ENCODE results near the gene DOK5.

The DOK5 gene

DNA sequence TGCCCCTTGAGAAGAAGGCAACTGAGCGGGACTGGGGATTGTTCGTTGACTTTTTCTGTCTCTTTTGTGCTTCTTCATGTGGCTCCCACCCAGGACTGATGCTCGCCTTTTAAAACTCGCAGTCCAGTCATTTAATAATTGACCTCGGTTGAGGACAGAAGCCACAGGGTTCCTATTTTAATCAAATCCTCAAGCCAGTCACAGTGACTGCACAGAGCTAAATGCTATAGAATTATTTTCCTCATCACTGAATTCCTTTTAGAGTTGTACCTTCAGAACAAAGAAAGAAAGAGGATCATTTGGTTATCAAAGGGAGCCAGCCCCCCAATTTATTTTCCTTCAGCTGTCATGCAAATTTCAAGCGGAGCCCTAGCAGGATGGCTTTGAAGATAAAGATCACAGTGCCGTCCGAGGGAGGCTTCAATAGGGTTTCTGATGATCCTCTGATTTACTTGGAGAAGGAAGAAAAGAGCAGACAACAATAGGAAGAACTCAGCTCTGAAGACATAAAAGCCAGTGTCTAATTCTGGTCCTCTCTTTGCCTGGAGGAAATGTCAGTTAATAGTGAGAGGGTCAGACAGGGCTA, 186.6 kb downstream of the DOK5 start:
- in situ Hi-C loops (cut with HindIII; ENCODE audit: low pct_ligation_motif_present, low sequenced_read_pairs) = no loop called here
- TF ChIP-seq, protein P1, sequence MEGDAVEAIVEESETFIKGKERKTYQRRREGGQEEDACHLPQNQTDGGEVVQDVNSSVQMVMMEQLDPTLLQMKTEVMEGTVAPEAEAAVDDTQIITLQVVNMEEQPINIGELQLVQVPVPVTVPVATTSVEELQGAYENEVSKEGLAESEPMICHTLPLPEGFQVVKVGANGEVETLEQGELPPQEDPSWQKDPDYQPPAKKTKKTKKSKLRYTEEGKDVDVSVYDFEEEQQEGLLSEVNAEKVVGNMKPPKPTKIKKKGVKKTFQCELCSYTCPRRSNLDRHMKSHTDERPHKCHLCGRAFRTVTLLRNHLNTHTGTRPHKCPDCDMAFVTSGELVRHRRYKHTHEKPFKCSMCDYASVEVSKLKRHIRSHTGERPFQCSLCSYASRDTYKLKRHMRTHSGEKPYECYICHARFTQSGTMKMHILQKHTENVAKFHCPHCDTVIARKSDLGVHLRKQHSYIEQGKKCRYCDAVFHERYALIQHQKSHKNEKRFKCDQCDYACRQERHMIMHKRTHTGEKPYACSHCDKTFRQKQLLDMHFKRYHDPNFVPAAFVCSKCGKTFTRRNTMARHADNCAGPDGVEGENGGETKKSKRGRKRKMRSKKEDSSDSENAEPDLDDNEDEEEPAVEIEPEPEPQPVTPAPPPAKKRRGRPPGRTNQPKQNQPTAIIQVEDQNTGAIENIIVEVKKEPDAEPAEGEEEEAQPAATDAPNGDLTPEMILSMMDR (IDR thresholded peaks at IDR 0.05; ENCODE audit: low read depth, low read length, missing control alignments) = no peak
- H3K27me3 ChIP-seq (replicated peaks) = no peaks in the 10 kb centered on the region
- no peak overlapping the region for H3K4me3 ChIP-seq (ENCODE audit: low read depth, low read length)
- H3K36me3 ChIP-seq (replicated peaks) = no peaks in the 10 kb centered on the region
- no peak for DNase-seq
- no peak overlapping the region for H3K27ac ChIP-seq

DNA sequence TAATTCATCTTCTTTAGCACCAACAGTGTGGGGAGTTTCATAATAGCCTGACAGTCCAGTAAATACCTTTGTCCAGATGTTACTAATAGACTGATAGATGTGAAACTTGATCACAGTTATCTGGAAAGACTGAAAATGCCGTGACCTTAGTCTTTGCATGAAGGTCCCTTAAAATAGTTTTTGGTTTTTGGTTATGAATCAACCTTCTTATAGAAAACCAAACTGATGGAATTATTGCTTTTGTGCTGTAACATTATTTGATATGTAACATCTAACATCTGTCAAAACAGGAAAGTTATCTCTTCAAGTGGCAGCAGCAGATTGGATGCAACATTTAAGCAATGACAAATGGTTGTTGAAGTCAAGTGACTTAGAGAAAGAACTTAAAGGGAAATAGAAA, 190.4 kb downstream of the DOK5 start:
- H3K36me3 ChIP-seq (replicated peaks) = no peaks in the 10 kb centered on the region
- TF ChIP-seq, protein P1 (IDR thresholded peaks at IDR 0.05; ENCODE audit: low read depth, low read length, missing control alignments) = no peak
- H3K4me3 ChIP-seq (ENCODE audit: low read depth, low read length) = no peak overlapping the region
- in situ Hi-C loops (cut with HindIII; ENCODE audit: low pct_ligation_motif_present, low sequenced_read_pairs) = no loop called here
- no peaks in the 10 kb centered on the region for H3K27me3 ChIP-seq (replicated peaks)
- H3K27ac ChIP-seq = no peak overlapping the region
- DNase-seq = no peak

DNA sequence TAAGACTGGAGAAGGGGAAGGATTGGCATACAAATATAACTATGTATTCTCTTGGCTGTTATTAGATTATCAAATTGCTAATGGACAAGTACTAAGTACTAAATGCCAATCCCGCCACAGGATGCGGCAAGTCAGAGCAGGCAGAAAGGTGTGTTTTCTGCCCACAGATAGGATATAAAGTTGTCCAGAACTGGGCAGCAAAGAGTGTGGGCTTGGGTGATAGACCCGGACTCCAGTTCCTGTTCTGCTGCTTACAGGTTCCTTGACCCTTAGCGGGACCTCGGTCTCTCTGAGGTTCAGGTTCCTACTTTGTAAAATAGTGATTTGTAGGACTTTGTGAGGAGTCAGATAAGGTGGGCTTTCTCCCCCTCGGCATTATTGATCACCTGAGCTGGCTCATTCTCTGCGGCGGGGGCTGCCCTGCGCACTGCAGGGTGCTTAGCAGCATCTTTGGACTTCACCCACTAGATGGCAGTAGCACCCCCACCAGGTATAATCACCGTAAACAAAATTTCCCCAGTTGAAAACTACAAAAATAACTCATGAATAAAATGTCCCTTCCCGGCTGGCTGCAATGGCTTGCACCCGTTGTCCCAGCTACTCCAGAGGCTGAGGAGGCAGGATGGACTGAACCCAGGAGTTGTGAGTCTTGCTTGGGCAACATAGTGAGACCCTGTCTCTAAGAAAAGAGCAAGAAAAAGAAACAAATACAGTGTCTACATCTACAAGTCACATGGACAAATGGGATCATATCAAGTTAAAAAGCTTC, 193.1 kb downstream of the DOK5 start:
- DNase-seq = no peak
- Histone ChIP-seq H3K4me3 (ENCODE audit: low read depth, low read length) (no peak overlapping the region), H3K27me3 (replicated peaks) (no peaks in the 10 kb centered on the region), H3K27ac (no peak overlapping the region), H3K36me3 (replicated peaks) (no peaks in the 10 kb centered on the region)
- in situ Hi-C loops (cut with HindIII; ENCODE audit: low pct_ligation_motif_present, low sequenced_read_pairs) = no loop called here
- TF ChIP-seq, protein P1 (IDR thresholded peaks at IDR 0.05; ENCODE audit: low read depth, low read length, missing control alignments) = peak; percentile 76

DNA sequence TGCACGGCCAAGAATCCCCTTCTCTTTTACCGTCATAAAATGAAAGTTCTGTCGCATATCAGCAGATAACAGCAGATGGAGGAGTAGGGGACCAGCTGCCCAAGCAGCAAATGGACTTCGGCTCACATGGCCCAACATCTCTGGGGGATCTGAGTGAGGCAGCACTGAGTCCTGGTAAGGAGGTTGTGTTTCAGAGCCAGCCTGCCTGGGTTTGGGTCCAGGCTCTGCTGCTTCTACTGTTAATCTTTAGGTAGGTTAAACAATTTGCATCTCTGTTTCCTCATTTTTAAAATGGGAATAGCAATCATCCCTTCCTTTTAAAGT, 193.6 kb downstream of the DOK5 start:
- no peak overlapping the region for H3K27ac ChIP-seq
- no peaks in the 10 kb centered on the region for H3K36me3 ChIP-seq (replicated peaks)
- no peak overlapping the region for H3K4me3 ChIP-seq (ENCODE audit: low read depth, low read length)
- in situ Hi-C loops (cut with HindIII; ENCODE audit: low pct_ligation_motif_present, low sequenced_read_pairs) = no loop called here
- TF ChIP-seq, protein P1 (IDR thresholded peaks at IDR 0.05; ENCODE audit: low read depth, low read length, missing control alignments) = no peak
- H3K27me3 ChIP-seq (replicated peaks) = no peaks in the 10 kb centered on the region
- DNase-seq = no peak

DNA sequence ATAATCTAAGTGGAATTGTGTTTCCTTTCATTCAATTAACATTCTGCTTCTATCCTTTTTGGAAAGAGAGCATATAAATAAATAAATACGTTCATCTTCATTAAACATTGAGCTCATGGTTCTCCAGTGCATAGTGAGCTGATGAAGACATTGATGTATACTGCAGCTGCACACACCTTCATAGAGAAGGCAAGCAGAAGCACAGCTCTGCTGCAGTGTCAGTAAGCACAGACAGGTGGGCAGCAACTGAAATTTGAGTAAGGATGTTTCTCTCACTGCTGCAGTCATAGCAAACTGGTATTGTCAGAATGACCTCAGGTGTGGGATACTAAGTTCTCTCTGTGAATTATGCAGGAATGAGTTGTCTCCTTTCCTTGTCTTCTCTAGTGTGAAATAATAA, 202.9 kb downstream of the DOK5 start:
- Histone ChIP-seq H3K4me3 (ENCODE audit: low read depth, low read length) (no peak overlapping the region), H3K36me3 (replicated peaks) (no peaks in the 10 kb centered on the region), H3K27ac (no peak overlapping the region), H3K27me3 (replicated peaks) (no peaks in the 10 kb centered on the region)
- TF ChIP-seq, protein P1 (IDR thresholded peaks at IDR 0.05; ENCODE audit: low read depth, low read length, missing control alignments) = no peak
- in situ Hi-C loops (cut with HindIII; ENCODE audit: low pct_ligation_motif_present, low sequenced_read_pairs) = no loop called here
- no peak for DNase-seq

DNA sequence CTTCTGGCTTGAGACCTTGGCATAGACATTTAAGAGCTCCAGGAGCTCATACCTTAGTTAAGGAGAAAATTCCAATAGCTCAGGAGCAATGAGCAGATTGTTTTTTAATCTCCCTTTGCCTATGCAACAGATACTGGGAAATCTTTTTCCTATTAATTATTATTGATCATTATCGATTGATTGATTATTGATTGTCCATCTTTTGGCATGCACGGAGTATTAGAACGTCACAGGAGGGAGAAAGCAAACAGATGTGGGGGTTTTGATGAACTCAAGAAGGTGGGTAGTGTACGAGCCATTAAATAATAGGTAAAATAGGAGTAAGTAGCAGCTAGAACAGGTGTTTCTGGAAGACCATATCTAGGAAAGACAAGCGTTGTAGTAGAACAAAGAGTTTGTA, 205.0 kb downstream of the DOK5 start:
- in situ Hi-C loops (cut with HindIII; ENCODE audit: low pct_ligation_motif_present, low sequenced_read_pairs) = no loop called here
- no peak for DNase-seq
- Histone ChIP-seq H3K27me3 (replicated peaks) (no peaks in the 10 kb centered on the region), H3K4me3 (ENCODE audit: low read depth, low read length) (no peak overlapping the region), H3K36me3 (replicated peaks) (no peaks in the 10 kb centered on the region), H3K27ac (no peak overlapping the region)
- TF ChIP-seq, protein P1 (IDR thresholded peaks at IDR 0.05; ENCODE audit: low read depth, low read length, missing control alignments) = no peak

All from brain microvascular endothelial cell (primary cell).